GM04503 (cell line): Measurements from ENCODE around the gene CAPN9.
"Not testable (repeated sequence)": the region's sequence is repeated elsewhere in the genome, so short reads cannot be mapped to it uniquely, and the experiment has no call there.

Experiments
- DNase-seq: peaks from one replicate; pipeline ENCODE4 v3.0.0-alpha.2; 2012; ENCODE audit warnings: low read depth

Gene CAPN9

GRCh38 chr1:230711245-230711644 lies 35.9 kb upstream of the CAPN9 start:
- DNase-seq, result no peak

- DNase-seq, result no peak
Measured at GRCh38 chr1:230712470-230712942, 34.7 kb upstream of the CAPN9 start.

- DNase-seq, result no peak
Measured at GRCh38 chr1:230713138-230713537, 34.0 kb upstream of the CAPN9 start.

GRCh38 chr1:230713547-230713914 lies 33.7 kb upstream of the CAPN9 start:
- DNase-seq, result no peak

GRCh38 chr1:230713915-230714764 lies 33.0 kb upstream of the CAPN9 start, which contains the start of gene AGT:
Gene AGT (minus strand): TSS chr1:230714122. CDS start chr1:230710823, 3,299 bp downstream.
- DNase-seq, result peak; percentile 64

- no peak for DNase-seq
Measured at GRCh38 chr1:230715510-230715909, 31.7 kb upstream of the CAPN9 start.

- not testable (repeated sequence) for DNase-seq
Measured at GRCh38 chr1:230716453-230716852, 30.7 kb upstream of the CAPN9 start.

GRCh38 chr1:230717251-230717650 lies 29.9 kb upstream of the CAPN9 start:
- no peak for DNase-seq

GRCh38 chr1:230721849-230722522 lies 25.2 kb upstream of the CAPN9 start:
- not testable (repeated sequence) for DNase-seq

- DNase-seq, result no peak
Measured at GRCh38 chr1:230725256-230726012, 21.8 kb upstream of the CAPN9 start.

GRCh38 chr1:230728710-230729392 lies 18.3 kb upstream of the CAPN9 start:
- DNase-seq, result no peak

- no peak for DNase-seq
Measured at GRCh38 chr1:230730977-230731376, 16.2 kb upstream of the CAPN9 start.

GRCh38 chr1:230735447-230735846 lies 11.7 kb upstream of the CAPN9 start:
- DNase-seq, result no peak

GRCh38 chr1:230737622-230738262 lies 9.4 kb upstream of the CAPN9 start:
- DNase-seq, result no peak

GRCh38 chr1:230739564-230740290 lies 7.5 kb upstream of the CAPN9 start:
- no peak for DNase-seq

- DNase-seq, result no peak
Measured at GRCh38 chr1:230743899-230744298, 3.3 kb upstream of the CAPN9 start.

GRCh38 chr1:230744382-230744781 lies 2.8 kb upstream of the CAPN9 start:
- peak; percentile 23 for DNase-seq

- no peak for DNase-seq
Measured at GRCh38 chr1:230745071-230745470, 2.1 kb upstream of the CAPN9 start.

- DNase-seq, result no peak
Measured at GRCh38 chr1:230746617-230747016, 571 bp upstream of the CAPN9 start.

GRCh38 chr1:230747890-230748800 lies 957 bp downstream of the CAPN9 start:
- DNase-seq, result no peak
